HG03196 (cell line): ENCODE data around the gene PPP6C.
"Not testable (repeated sequence)": the region's sequence is repeated elsewhere in the genome, so short reads cannot be mapped to it uniquely, and the experiment has no call there.

Experiments used
- ATAC-seq: cut with Tn5 transposase; IDR thresholded peaks from one replicate; pipeline ENCODE4 v1.9.1; 2021; ENCODE audit not compliant: unreplicated experiment

PPP6C gene

GRCh38 chr9:125183054-125183453 lies 6.5 kb downstream of the PPP6C start:
- ATAC-seq, result no peak

GRCh38 chr9:125181756-125182155 lies 7.8 kb downstream of the PPP6C start:
- ATAC-seq, result not testable (repeated sequence)

- no peak for ATAC-seq
Measured at GRCh38 chr9:125180876-125181275, 8.7 kb downstream of the PPP6C start.

GRCh38 chr9:125179776-125180175 lies 9.8 kb downstream of the PPP6C start:
- not testable (repeated sequence) for ATAC-seq

- no peak for ATAC-seq
Measured at GRCh38 chr9:125177888-125178287, 11.7 kb downstream of the PPP6C start.

- ATAC-seq, result no peak
Measured at GRCh38 chr9:125176636-125177035, 13.0 kb downstream of the PPP6C start.

GRCh38 chr9:125172031-125172755 lies 17.4 kb downstream of the PPP6C start:
- ATAC-seq, result no peak

GRCh38 chr9:125169895-125170294 lies 19.7 kb downstream of the PPP6C start:
- no peak for ATAC-seq

- ATAC-seq, result no peak
Measured at GRCh38 chr9:125166762-125167161, 22.8 kb downstream of the PPP6C start.

- not testable (repeated sequence) for ATAC-seq
Measured at GRCh38 chr9:125162891-125163290, 26.7 kb downstream of the PPP6C start.

GRCh38 chr9:125161284-125161918 lies 28.2 kb downstream of the PPP6C start:
- ATAC-seq, result no peak

GRCh38 chr9:125160750-125161149 lies 28.9 kb downstream of the PPP6C start:
- ATAC-seq, result no peak

GRCh38 chr9:125156551-125156950 lies 33.1 kb downstream of the PPP6C start:
- no peak for ATAC-seq

- ATAC-seq, result no peak
Measured at GRCh38 chr9:125153712-125154367, 35.8 kb downstream of the PPP6C start.

- no peak for ATAC-seq
Measured at GRCh38 chr9:125151730-125152129, 37.9 kb downstream of the PPP6C start.

GRCh38 chr9:125150349-125151245 lies 39.0 kb downstream of the PPP6C start:
- ATAC-seq, result no peak

- ATAC-seq, result no peak
Measured at GRCh38 chr9:125147401-125147951, 42.1 kb downstream of the PPP6C start.

- no peak for ATAC-seq
Measured at GRCh38 chr9:125146247-125146646, 43.4 kb downstream of the PPP6C start.

GRCh38 chr9:125145425-125145824 lies 44.2 kb downstream of the PPP6C start:
- ATAC-seq, result no peak

- peak; percentile 98 for ATAC-seq
Measured at GRCh38 chr9:125143377-125144090, 46.1 kb downstream of the PPP6C start, which contains the start of gene SCAI. Gene SCAI, minus strand, starts transcription at chr9:125143528. Its CDS starts 91 bp downstream, at chr9:125143437.
